GM18909 (cell line): ENCODE results near the gene ADAMTS2.
"Not testable (repeated sequence)": the region's sequence is repeated elsewhere in the genome, so short reads cannot be mapped to it uniquely, and the experiment has no call there.

Experiments
- ATAC-seq: cut with Tn5 transposase; IDR thresholded peaks from one replicate; pipeline ENCODE4 v1.9.1; 2021; ENCODE audit warnings: mild to moderate bottlenecking; ENCODE audit not compliant: unreplicated experiment, poor library complexity

Gene ADAMTS2

GRCh38 chr5:179223528-179223927 lies 121.7 kb downstream of the ADAMTS2 start:
- no peak for ATAC-seq

DNA sequence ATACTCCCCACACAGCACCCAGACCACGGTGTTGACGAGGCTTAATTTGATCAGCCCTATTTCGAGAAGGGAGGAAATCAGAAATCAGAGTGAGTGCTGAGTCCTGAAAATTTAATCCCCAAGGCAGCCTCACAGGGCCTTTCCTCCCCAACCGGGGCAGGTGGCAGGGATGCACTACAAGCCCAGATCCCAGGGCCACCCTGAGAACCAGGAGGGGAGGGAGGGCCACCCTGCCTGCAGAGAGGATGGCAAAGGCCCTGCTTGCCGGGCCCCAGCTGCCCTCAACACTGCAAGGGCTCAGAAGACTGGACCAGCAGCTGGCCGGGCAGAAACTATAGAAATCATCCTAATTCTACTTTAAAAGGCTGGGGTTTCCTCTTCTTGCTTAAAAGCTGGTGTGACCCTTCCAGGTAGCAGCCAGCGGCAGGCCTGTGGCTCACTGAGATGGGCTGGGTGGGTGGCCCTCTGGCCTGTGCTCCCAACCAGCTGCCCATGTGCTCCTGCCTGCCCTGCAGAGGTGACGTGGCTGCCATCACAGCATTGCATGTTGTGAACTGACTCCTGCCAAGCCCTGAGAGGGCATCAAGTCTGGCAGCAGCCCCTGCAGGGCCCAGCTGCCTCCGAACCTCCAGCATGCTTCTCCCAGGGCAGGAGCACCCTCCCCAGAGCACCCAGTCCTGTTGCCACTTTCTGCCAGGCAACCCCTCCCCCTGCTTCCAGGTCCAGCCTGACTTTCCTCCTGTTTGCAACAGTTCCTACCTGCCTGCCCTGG lies 122.8 kb downstream of the ADAMTS2 start:
- no peak for ATAC-seq

- ATAC-seq = no peak
Observed at GRCh38 chr5:179221877-179222220, 123.4 kb downstream of the ADAMTS2 start.

DNA sequence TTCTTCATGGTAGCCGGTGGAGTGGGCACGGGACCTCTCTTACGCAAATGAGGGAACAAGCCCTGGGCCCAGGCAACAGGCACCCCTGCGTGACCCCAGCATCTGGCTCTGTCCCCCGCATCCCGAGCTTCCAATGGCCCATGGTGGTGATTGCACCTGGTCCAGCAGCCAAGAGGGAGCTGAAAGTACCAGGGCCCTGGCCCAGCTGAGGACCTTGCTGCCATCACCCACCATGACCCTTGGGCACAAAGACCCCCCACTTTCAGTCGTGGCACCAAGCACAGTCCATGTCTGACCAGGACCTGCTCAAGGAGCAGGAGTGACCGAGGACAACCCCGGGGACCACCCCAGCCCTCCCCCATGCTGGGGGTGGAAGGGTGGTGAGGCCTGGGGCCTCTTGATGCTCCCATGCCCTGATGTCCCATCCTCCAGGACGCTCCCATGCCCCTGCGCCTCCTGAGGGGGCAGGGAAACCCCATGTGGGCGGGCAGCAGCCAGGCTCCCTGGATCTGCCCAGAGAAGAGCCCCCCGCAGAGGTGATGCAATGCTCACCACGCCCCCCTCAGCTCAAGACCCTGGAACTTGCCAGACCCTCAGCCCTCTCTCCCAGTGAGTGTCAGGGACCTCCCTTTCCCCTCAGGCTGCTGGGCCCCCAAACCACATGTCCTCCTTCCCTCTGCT lies 123.9 kb downstream of the ADAMTS2 start:
- ATAC-seq = no peak

- no peak for ATAC-seq
Observed at GRCh38 chr5:179220716-179221115, 124.5 kb downstream of the ADAMTS2 start.

DNA sequence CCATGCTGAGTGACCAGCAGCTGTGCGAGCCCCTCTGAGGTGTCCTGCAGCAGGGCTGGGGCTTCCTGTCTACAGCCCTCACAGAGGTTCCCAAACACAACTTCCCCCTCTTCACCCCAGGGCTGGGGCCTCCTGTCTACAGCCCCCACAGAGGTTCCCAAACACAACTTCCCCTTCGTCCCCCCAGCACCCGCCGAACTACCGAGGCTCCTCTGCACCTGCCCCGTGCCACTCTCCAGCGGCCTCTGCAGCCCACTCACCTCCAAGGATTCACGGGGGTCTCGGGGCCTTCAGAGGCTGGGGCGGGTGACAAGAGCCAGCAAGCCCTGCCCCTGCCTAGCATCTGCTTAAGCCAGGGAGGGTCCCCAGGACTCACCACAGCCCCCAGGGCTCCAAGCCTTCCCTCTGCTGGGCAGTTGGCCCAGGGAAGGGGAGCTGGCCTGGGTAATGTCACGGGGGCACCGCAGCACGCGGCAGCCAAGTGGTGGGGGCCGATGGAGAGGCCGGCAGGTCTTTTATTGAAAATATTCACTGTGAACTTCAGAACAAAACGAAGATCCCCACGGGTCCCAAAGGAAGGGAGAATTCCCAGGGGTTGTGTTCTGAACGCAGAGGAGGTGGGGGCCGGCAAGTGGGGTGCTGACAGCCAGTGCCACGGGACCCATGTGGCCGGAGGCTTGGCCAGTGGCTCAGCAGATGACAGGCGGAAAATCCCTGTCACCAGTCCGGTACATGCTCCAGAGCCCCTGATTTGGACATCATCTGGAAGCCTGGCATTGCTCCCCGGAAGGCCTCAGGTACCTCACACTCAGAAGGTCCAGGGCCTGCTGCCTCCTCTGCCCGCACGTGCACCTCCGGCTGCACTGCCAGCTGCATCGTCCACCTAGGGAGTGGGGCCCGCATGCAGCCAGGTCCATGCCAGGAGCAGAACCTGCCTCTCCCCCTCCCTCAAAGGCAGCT lies 125.3 kb downstream of the ADAMTS2 start:
- ATAC-seq = no peak

- ATAC-seq = no peak
Observed at GRCh38 chr5:179218943-179219330, 126.3 kb downstream of the ADAMTS2 start.

DNA sequence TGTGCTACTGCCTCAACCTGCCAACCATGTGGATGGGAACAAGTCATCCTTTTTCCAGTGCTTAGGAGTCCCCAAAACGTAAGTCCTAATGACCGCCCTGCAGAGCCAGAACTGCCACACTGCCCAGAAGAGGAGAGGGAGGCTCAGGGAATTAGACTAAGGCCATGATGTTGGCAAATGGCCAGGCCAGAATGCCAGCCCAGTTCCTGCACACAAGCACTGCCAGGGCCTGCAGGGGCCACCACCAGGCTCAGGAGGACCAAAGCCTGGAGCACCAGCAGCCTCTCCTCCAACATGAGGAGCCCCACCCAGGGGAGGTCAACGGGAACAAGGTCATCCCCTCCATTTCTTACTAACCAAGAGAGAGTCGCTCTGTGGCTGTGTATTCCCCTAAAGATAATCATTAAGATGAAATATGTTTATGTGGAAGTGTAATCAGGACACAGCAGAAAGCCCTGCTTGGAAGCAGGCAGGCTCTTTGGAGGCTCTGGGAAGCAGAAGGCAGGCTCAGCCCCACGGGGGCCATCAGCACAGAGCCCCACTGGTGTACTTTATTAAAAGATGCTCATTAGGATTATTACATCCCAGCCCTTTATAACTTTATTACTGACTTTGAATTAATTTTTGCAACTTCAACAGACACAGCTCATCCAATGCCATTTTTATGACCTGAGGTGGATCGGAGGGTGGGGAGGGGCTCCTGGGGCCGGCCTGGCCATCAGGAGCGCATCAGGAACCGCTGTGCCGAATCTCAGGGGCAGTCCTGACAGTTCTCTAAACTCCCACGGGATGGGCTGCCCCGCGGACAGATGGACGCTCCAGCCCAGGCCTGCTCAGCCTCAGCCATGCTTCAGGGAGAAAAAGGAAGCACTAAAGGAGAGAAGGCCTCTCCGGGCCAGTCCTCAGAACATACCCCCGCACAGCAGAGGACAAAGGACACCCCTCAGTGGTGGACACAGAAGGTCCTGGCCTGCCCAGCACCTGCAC lies 127.0 kb downstream of the ADAMTS2 start:
- no peak for ATAC-seq

DNA sequence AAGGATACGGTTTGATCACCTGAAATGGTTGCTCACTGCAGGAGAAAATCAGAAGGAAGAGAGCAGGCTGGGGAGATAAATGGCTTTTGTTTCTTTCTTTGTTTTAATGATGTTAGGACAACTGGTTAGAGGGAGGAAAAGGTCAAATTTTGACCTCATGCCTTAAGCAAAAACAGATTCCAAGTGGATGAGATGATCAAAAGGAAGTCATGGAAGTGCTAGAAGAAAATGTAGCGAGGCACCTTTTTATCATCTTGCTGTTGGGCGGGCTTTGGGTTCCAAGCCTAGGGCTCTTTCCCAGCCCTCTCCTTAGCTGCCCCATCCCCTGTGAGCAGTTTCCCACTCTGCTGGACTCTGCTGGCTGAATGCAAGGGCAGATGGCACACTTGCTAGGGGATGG lies 127.9 kb downstream of the ADAMTS2 start:
- no peak for ATAC-seq

DNA sequence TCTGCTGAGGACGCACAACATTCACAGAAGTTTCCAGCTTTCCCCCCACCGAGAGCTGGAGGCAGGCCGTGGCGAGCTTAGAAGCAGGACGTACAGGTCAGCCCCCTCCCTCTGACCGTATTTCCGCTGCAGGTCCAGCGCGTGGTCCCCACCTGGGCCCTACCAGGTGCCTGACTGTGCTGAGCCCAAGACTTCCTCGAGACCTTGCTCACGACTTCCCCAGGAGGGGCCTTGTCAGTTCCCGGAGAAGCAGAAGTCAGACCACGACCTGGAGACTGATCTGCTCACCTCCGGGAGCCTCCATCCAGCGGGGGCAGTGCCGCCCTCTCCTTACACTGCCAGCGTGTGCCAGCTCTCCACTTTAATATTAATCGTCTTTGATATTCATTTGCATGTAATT lies 128.9 kb downstream of the ADAMTS2 start:
- not testable (repeated sequence) for ATAC-seq

- ATAC-seq = no peak
Observed at GRCh38 chr5:179215576-179215975, 129.7 kb downstream of the ADAMTS2 start.

DNA sequence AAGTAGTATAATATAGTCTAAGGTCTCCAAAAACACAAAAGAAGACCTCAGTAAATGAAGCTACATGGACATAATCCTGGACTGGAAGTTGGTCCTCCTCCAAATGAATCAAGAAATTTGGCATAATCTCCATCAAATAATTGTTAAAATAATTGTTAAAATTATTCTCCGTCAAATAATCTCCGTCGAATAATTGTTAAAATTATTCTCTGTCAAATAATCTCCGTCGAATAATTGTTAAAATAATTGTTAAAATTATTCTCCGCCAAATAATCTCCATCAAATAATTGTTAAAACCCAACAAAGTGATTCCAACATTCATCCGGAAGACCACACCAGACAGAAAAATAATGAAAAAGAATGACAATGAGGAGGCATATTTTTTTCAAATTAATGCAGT lies 130.6 kb downstream of the ADAMTS2 start:
- ATAC-seq = no peak

DNA sequence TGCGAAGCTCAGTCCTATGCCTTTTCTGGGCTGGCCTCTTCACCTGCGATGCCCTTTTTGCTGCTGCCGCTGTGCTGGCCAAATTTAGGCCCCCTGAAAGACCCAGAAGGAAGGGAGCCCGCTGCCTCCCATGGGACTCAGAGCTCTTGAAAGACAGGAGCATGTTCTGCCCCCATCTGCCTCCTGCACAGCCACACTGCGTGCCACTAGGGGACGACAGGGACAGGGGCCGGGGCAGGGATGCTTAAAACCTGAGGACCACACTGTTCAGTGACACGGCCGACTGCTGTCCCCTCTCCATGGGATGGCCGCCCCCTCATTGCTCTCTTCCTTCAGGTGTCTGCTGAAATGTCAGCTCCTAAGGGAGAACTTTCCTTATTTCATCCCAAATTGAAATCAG lies 132.4 kb downstream of the ADAMTS2 start:
- no peak for ATAC-seq

DNA sequence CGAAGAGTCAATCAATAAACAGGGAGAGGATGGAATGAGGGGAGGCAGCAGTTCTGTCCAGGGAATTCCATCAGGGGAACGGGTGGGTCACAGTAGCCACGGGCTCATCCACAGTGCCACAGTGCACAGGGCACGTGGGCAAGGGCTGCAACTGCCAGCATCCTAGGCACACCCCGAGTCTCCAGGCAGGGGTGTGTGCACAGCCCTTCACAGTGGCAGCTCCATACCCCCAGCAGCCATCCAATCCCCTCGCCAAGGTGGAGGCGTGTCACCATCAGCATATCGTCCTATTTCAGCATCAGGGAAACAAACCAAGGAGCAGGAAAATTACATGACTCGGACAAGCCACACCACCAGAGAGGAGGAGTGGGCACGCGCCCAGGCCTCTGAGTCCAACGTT lies 133.6 kb downstream of the ADAMTS2 start:
- ATAC-seq = no peak

GRCh38 chr5:179211068-179211467 lies 134.2 kb downstream of the ADAMTS2 start:
- no peak for ATAC-seq

DNA sequence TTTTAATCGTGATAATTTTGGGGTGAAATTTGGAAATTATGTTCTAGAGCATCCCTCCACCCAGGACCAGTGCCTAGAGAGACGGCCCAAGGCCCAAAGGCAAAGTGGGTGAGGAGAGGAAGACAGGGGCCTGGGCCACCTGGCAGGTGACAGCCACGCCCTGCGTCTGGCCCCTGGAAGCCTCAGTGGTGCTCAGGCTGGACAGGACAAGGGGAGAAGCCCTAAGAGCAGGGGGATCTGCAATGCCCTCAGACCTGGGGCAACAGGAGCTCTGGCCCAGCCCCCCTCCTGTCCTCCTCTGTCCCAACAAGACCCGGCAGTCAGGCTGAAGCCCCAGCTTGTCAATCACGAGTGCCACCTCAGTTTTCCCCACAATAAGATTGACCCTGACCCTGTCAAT lies 134.8 kb downstream of the ADAMTS2 start:
- ATAC-seq = no peak

DNA sequence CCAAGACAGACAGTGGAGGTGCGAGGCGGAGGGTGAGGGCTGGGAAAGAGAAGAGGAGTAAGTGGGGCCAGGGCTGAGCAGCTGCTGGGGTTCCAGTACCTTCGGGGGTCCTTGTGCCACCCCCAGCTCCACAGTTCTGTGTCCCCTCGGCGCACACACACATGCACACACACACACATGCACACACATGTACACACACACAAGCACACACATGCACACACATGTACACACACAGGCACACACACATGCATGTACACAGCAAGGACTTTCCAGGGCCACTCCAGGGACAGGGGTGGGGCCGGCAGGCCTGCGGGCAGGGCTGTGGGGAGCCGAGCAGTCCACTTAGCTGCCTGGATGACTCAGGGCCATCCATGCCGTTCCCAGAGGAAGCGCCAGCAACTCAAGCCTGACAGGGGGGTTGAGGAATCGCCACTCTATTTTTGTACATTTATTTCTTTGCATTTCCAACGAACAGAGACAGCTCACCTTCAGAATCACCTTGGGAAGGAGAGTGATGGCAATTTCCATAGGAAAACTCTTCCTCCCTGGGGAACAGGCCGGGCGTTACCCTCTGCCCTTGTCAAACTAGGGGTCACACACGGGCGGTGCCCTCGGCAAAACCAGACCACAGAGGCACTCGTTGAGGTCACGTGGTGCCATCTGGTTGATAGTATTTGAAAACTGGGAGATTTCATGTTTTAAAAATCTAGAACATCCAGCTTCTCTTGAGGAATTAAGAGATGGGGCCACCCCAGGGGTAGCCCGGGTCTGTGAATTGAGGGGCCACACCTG lies 135.7 kb downstream of the ADAMTS2 start:
- ATAC-seq = no peak

- ATAC-seq = no peak
Observed at GRCh38 chr5:179208706-179209358, 136.4 kb downstream of the ADAMTS2 start.
